ENCODE results near the gene MINDY4B.

The MINDY4B gene

DNA sequence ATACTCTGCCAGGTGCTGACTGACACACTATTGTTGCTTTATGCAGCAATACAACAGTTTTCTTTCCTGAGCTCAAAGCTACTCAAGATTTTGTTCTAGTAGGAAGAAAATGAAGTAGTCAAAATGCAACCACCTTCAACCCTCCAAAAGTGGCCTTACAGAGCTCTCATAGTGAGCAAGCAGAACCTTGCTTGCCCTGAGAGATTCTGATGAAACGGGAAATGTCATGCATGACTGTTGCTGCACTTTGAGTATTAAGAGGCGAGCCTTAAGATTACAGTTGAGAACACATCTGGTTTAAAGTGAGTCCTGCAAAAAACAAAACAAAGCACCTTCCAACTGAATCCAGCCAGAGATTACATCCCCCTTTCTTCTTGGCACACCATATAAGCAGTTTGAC is 29.7 kb downstream of the MINDY4B start:
- Histone ChIP-seq H3K27ac (replicated peaks) (no peak overlapping the region), H3K27me3 (ENCODE audit: insufficient read depth, poor library complexity, severe bottlenecking) (no peaks in the 10 kb centered on the region), H3K4me3 (replicated peaks; ENCODE audit: insufficient read depth, low read length) (no peak overlapping the region)
- TF ChIP-seq, protein P1, sequence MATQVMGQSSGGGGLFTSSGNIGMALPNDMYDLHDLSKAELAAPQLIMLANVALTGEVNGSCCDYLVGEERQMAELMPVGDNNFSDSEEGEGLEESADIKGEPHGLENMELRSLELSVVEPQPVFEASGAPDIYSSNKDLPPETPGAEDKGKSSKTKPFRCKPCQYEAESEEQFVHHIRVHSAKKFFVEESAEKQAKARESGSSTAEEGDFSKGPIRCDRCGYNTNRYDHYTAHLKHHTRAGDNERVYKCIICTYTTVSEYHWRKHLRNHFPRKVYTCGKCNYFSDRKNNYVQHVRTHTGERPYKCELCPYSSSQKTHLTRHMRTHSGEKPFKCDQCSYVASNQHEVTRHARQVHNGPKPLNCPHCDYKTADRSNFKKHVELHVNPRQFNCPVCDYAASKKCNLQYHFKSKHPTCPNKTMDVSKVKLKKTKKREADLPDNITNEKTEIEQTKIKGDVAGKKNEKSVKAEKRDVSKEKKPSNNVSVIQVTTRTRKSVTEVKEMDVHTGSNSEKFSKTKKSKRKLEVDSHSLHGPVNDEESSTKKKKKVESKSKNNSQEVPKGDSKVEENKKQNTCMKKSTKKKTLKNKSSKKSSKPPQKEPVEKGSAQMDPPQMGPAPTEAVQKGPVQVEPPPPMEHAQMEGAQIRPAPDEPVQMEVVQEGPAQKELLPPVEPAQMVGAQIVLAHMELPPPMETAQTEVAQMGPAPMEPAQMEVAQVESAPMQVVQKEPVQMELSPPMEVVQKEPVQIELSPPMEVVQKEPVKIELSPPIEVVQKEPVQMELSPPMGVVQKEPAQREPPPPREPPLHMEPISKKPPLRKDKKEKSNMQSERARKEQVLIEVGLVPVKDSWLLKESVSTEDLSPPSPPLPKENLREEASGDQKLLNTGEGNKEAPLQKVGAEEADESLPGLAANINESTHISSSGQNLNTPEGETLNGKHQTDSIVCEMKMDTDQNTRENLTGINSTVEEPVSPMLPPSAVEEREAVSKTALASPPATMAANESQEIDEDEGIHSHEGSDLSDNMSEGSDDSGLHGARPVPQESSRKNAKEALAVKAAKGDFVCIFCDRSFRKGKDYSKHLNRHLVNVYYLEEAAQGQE (IDR thresholded peaks at IDR 0.05; ENCODE audit: insufficient replicate concordance, low read depth): no peak
- TF ChIP-seq, protein P2, sequence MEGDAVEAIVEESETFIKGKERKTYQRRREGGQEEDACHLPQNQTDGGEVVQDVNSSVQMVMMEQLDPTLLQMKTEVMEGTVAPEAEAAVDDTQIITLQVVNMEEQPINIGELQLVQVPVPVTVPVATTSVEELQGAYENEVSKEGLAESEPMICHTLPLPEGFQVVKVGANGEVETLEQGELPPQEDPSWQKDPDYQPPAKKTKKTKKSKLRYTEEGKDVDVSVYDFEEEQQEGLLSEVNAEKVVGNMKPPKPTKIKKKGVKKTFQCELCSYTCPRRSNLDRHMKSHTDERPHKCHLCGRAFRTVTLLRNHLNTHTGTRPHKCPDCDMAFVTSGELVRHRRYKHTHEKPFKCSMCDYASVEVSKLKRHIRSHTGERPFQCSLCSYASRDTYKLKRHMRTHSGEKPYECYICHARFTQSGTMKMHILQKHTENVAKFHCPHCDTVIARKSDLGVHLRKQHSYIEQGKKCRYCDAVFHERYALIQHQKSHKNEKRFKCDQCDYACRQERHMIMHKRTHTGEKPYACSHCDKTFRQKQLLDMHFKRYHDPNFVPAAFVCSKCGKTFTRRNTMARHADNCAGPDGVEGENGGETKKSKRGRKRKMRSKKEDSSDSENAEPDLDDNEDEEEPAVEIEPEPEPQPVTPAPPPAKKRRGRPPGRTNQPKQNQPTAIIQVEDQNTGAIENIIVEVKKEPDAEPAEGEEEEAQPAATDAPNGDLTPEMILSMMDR (IDR thresholded peaks at IDR 0.05; ENCODE audit: insufficient read depth, low read length): no peak
- no peak for TF ChIP-seq GABPA (IDR thresholded peaks at IDR 0.05; ENCODE audit: low read depth)
- no peak for TF ChIP-seq SPI1 (IDR thresholded peaks at IDR 0.05; ENCODE audit: borderline replicate concordance, low read depth)
- TF ChIP-seq POLR2AphosphoS5 (IDR thresholded peaks at IDR 0.05; ENCODE audit: low read depth): no peak
- DNase-seq (ENCODE audit: low read depth in 1 of 2, low spot score in 1 of 2): peak in 1 of 2 experiments; percentile 8

DNA sequence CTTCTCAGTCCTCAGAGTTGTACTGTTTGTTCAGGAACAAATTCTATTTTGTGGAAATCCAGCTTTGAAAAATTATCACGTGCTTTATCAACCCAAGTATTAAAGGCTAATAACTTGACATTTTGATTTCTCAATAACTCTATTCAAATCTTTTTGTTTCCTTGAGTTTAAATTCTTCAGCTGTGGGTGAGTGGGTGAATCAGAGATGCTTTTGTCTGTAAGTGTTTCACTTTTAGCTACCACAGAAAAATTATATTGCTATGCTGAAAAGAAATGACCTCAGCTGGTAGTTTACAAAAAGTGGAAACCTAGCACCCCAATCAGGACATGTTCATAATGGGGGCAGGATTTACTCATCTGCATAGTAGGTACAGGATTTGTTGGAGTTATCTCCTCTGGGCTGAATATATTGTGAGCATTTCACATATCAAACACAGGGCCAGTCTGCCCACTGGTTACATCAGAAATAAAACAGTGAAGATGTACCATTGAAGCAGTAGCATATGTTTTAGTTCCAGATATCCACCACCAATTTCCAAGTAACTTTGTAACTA is 30.5 kb downstream of the MINDY4B start:
- no peak overlapping the region for H3K27ac ChIP-seq (replicated peaks)
- TF ChIP-seq, protein P2 (IDR thresholded peaks at IDR 0.05; ENCODE audit: insufficient read depth, low read length): no peak
- TF ChIP-seq GABPA (IDR thresholded peaks at IDR 0.05; ENCODE audit: low read depth) (no peak), SPI1 (IDR thresholded peaks at IDR 0.05; ENCODE audit: borderline replicate concordance, low read depth) (no peak), POLR2AphosphoS5 (IDR thresholded peaks at IDR 0.05; ENCODE audit: low read depth) (no peak)
- TF ChIP-seq, protein P1 (IDR thresholded peaks at IDR 0.05; ENCODE audit: insufficient replicate concordance, low read depth): no peak
- H3K27me3 ChIP-seq (ENCODE audit: insufficient read depth, poor library complexity, severe bottlenecking): no peaks in the 10 kb centered on the region
- H3K4me3 ChIP-seq (replicated peaks; ENCODE audit: insufficient read depth, low read length): no peak overlapping the region
- DNase-seq (ENCODE audit: low read depth in 1 of 2, low spot score in 1 of 2): no peak

DNA sequence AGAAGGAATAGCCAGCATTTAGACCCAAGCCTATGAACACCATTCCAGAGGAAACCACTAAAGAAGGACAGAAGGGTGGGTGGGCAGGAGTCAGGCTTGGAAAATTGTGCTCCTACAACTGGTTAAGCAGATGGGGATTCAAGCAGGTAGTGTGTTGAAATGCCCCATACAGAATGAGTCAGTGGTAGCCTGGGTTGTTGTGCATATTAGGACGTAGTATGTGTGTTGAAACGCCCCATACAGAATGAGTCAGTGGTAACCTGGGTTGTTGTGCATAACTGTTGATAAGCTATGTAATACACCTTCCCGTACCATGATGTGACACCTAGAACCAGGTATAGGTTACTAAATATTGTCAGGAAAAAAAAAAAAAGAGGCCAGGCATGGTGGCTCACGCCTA is 34.0 kb downstream of the MINDY4B start:
- H3K27me3 ChIP-seq (ENCODE audit: insufficient read depth, poor library complexity, severe bottlenecking): no peaks in the 10 kb centered on the region
- no peak for DNase-seq (ENCODE audit: low read depth in 1 of 2, low spot score in 1 of 2)
- TF ChIP-seq SPI1 (IDR thresholded peaks at IDR 0.05; ENCODE audit: borderline replicate concordance, low read depth) (no peak), POLR2AphosphoS5 (IDR thresholded peaks at IDR 0.05; ENCODE audit: low read depth) (no peak), GABPA (IDR thresholded peaks at IDR 0.05; ENCODE audit: low read depth) (no peak)
- TF ChIP-seq, protein P2 (IDR thresholded peaks at IDR 0.05; ENCODE audit: insufficient read depth, low read length): no peak
- TF ChIP-seq, protein P1 (IDR thresholded peaks at IDR 0.05; ENCODE audit: insufficient replicate concordance, low read depth): no peak

More for the DNA sequence above, 34.0 kb downstream of the MINDY4B start:
- no peak overlapping the region for H3K4me3 ChIP-seq (replicated peaks; ENCODE audit: insufficient read depth, low read length)
- H3K27ac ChIP-seq (replicated peaks): no peak overlapping the region
